Measurements from ENCODE around the gene MYD88.

DNA sequence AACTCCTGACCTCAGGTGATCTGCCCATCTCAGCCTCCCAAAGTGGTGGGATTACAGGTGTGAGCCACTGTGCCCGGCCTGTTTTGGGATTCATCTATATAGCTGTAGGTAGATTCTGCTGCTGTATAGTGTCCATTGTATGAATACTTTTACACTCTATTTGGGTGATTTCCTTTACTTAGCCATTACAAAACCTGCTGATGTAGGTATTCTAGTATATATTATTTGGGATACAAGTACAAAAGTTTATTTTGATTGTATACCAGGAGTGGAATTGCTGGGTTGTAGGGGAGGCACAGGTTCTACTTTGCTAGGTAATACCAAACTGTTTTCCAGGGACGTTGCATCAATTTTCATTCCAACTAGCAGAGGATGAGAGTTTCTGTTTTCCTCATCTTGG, 17.4 kb downstream of the MYD88 start:
- TF ChIP-seq POLR2AphosphoS5 (IDR thresholded peaks at IDR 0.05; ENCODE audit: low read depth, low read length) (no peak), TAF1 (IDR thresholded peaks at IDR 0.05; ENCODE audit: borderline replicate concordance, insufficient read depth, low read length) (no peak)
- TF ChIP-seq, protein P1, sequence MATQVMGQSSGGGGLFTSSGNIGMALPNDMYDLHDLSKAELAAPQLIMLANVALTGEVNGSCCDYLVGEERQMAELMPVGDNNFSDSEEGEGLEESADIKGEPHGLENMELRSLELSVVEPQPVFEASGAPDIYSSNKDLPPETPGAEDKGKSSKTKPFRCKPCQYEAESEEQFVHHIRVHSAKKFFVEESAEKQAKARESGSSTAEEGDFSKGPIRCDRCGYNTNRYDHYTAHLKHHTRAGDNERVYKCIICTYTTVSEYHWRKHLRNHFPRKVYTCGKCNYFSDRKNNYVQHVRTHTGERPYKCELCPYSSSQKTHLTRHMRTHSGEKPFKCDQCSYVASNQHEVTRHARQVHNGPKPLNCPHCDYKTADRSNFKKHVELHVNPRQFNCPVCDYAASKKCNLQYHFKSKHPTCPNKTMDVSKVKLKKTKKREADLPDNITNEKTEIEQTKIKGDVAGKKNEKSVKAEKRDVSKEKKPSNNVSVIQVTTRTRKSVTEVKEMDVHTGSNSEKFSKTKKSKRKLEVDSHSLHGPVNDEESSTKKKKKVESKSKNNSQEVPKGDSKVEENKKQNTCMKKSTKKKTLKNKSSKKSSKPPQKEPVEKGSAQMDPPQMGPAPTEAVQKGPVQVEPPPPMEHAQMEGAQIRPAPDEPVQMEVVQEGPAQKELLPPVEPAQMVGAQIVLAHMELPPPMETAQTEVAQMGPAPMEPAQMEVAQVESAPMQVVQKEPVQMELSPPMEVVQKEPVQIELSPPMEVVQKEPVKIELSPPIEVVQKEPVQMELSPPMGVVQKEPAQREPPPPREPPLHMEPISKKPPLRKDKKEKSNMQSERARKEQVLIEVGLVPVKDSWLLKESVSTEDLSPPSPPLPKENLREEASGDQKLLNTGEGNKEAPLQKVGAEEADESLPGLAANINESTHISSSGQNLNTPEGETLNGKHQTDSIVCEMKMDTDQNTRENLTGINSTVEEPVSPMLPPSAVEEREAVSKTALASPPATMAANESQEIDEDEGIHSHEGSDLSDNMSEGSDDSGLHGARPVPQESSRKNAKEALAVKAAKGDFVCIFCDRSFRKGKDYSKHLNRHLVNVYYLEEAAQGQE (IDR thresholded peaks at IDR 0.05; ENCODE audit: insufficient read depth in 1 of 2, low read depth in 2 of 2, low read length in 2 of 2): no peak

Data from PFSK-1 (cell line).